ENCODE results near the gene SLC25A12.

DNA sequence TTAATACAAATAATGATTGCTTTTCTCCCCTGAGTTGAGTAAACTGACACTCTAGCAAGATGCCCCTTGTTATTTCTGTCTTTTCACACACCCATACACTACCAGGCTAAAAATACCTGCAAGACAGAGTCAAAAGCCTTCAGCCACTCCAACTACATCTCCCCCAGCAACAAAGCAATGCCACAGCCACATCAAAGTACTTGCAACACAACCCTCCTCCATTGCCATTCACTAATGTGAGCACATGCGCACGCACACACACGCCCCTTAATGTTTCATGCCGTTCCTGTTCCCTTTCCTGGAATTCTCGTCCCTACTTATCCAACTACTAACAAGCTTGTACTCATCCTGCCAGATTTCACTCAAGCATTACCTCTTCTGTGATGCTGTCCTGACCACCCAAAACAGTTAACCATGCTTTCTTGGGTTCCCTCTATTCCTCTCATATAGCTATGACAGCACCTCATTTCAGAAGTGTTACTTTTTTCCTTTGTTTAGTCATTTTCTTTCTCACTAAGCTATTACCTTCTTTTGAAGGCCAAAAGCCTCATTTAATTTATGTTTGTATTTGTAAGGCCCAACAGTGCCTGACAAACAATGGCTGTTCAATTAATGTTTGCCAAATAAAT is 29.6 kb downstream of the SLC25A12 start:
- TF ChIP-seq POLR2A (IDR thresholded peaks at IDR 0.05; ENCODE audit: low read length) (no peak), GATA1 (IDR thresholded peaks at IDR 0.05; ENCODE audit: low read depth, low read length) (no peak)

All from erythroblast (primary cell).